IMR-90 (cell line): ENCODE data around the gene TMEM52. TPM values are rescaled to one million over a fixed set of nuclear protein-coding genes. Genes with fewer than 3 reads are reported as not detected.

ENCODE experiments used
- ATAC-seq: fragments of 200-7000 bp; cut with Tn5 transposase; 2 replicates; pipeline ENCODE4 v1.9.1; 2020; ENCODE audit warnings: low read depth, mild to moderate bottlenecking, moderate library complexity
- BruUV-seq: library from RNA; stranded (reverse); fragments of 400-500 nt; replicated peaks from 2 replicates; lab custom pipeline; 2021; lab: Mats Ljungman, UMichigan
- CTCF ChIA-PET: fragments of 300-600 bp; formaldehyde crosslinking; extraction: SDS; loops from one replicate; lab custom pipeline; 2021; ENCODE audit warnings: antibody characterized with exemption; lab: Yijun Ruan, JAX
- POLR2A ChIA-PET: fragments of 300-600 bp; sonication (Branson Sonifier 250); formaldehyde crosslinking; loops from one replicate; lab custom pipeline; 2022; ENCODE audit warnings: antibody characterized with exemption; ENCODE audit not compliant: unreplicated experiment; lab: Charles Lee
- DNase-seq: peaks from one replicate; pipeline ENCODE4 v3.0.0; 2013
- H2AFZ ChIP-seq: replicated peaks from 2 replicates; pipeline ENCODE3; 2013; ENCODE audit warnings: low read length, mild to moderate bottlenecking; ENCODE audit not compliant: poor library complexity
- H2AK5ac ChIP-seq: 2 replicates; pipeline ENCODE4 v1.6.1; 2013; ENCODE audit warnings: low read depth, low read length, inconsistent platforms
- H2AK9ac ChIP-seq: replicated peaks from 2 replicates; pipeline ENCODE3; 2013; ENCODE audit warnings: mild to moderate bottlenecking, low read depth, low read length, moderate library complexity; ENCODE audit not compliant: poor library complexity
- H2BK120ac ChIP-seq: 2 replicates; pipeline ENCODE4 v1.6.1; 2013; ENCODE audit warnings: low read depth, low read length, inconsistent platforms
- H2BK15ac ChIP-seq: 3 replicates; pipeline ENCODE4 v1.6.1; 2013; ENCODE audit warnings: low read depth, low read length, inconsistent platforms
- H2BK20ac ChIP-seq: 2 replicates; pipeline ENCODE4 v1.6.1; 2013; ENCODE audit warnings: low read depth, mild to moderate bottlenecking, inconsistent platforms, low read length, moderate library complexity
- H2BK5ac ChIP-seq: 2 replicates; pipeline ENCODE4 v1.6.1; 2013; ENCODE audit warnings: mild to moderate bottlenecking, low read depth, low read length, inconsistent platforms; ENCODE audit not compliant: poor library complexity, severe bottlenecking
- H3K14ac ChIP-seq: replicated peaks from 2 replicates; pipeline ENCODE4 v1.6.1; 2013; ENCODE audit warnings: low read depth, low read length, inconsistent platforms
- H3K18ac ChIP-seq: 2 replicates; pipeline ENCODE4 v1.6.1; 2013; ENCODE audit warnings: low read depth, low read length, control low read depth
- H3K23ac ChIP-seq: 2 replicates; pipeline ENCODE4 v1.6.1; 2013; ENCODE audit warnings: low read depth, low read length, inconsistent platforms
- H3K27ac ChIP-seq: 2 replicates; pipeline ENCODE4 v1.5.1; 2013; ENCODE audit warnings: mild to moderate bottlenecking, control low read depth, low read length; ENCODE audit not compliant: insufficient read depth
- H3K27me3 ChIP-seq: 2 replicates; pipeline ENCODE4 v1.6.1; 2013; ENCODE audit warnings: low read length; ENCODE audit not compliant: control insufficient read depth, insufficient read depth
- H3K36me3 ChIP-seq: 2 replicates; pipeline ENCODE4 v1.6.1; 2013; ENCODE audit warnings: low read length, mixed read lengths; ENCODE audit not compliant: control insufficient read depth, insufficient read depth
- H3K4ac ChIP-seq: 2 replicates; pipeline ENCODE4 v1.6.1; 2013; ENCODE audit warnings: low read depth, low read length, inconsistent platforms
- H3K4me1 ChIP-seq: 2 replicates; pipeline ENCODE4 v1.6.1; 2013; ENCODE audit warnings: low read length, mixed read lengths; ENCODE audit not compliant: control insufficient read depth, insufficient read depth
- H3K4me2 ChIP-seq: 2 replicates; pipeline ENCODE4 v1.6.1; 2013; ENCODE audit warnings: low read depth, mild to moderate bottlenecking, control low read depth, low read length, moderate library complexity
- H3K4me3 ChIP-seq: 2 replicates; pipeline ENCODE4 v1.5.1; 2013; ENCODE audit warnings: low read depth, mild to moderate bottlenecking, control low read depth, low read length, moderate library complexity; ENCODE audit not compliant: insufficient read depth
- H3K56ac ChIP-seq: 2 replicates; pipeline ENCODE4 v1.6.1; 2013; ENCODE audit warnings: low read length, inconsistent platforms; ENCODE audit not compliant: insufficient read depth; ENCODE audit errors: extremely low read depth
- H3K79me1 ChIP-seq, 2 experiments: 2 replicates each; pipeline ENCODE4 v1.6.1; 2013; ENCODE audit warnings: low read length in 2 of 2, inconsistent platforms in 1 of 2, low read depth in 1 of 2
- H3K9ac ChIP-seq: 2 replicates; pipeline ENCODE4 v1.6.1; 2013; ENCODE audit warnings: low read depth, low read length, control low read depth
- H3K9me1 ChIP-seq: 2 replicates; pipeline ENCODE4 v1.6.1; 2013; ENCODE audit warnings: low read length, inconsistent platforms; ENCODE audit not compliant: insufficient read depth
- H3K9me3 ChIP-seq: 2 replicates; pipeline ENCODE4 v1.6.1; 2013; ENCODE audit warnings: low read length; ENCODE audit not compliant: control insufficient read depth, insufficient read depth
- H4K20me1 ChIP-seq: 2 replicates; pipeline ENCODE4 v1.6.1; 2013; ENCODE audit warnings: low read length, inconsistent platforms; ENCODE audit not compliant: insufficient read depth
- H4K5ac ChIP-seq: 2 replicates; pipeline ENCODE4 v1.6.1; 2013; ENCODE audit warnings: mild to moderate bottlenecking, low read depth, low read length, control low read depth
- H4K8ac ChIP-seq, 2 experiments: 2 replicates each; pipeline ENCODE4 v1.6.1; 2013; ENCODE audit warnings: low read depth in 2 of 2, low read length in 2 of 2, control low read depth in 1 of 2, inconsistent platforms in 1 of 2
- H4K91ac ChIP-seq: 2 replicates; pipeline ENCODE4 v1.6.1; 2013; ENCODE audit warnings: low read depth, low read length, inconsistent platforms; ENCODE audit not compliant: insufficient read depth
- BHLHE40 ChIP-seq: fragments of 150-350 bp; IDR thresholded peaks from 2 replicates; pipeline ENCODE4 v1.6.1; 2016; ENCODE audit warnings: mild to moderate bottlenecking, low read depth, low read length
- CHD1 ChIP-seq: IDR thresholded peaks from 2 replicates; pipeline ENCODE4 v1.6.1; 2012; ENCODE audit warnings: low read depth, low read length, improper control_type of control experiment
- CTCF ChIP-seq: conservative IDR thresholded peaks from 2 replicates; pipeline ENCODE4 v1.5.1; 2012; ENCODE audit warnings: mild to moderate bottlenecking, low read depth, low read length, improper control_type of control experiment
- ELK1 ChIP-seq: fragments of 150-350 bp; IDR thresholded peaks from 2 replicates; pipeline ENCODE4 v1.6.1; 2016; ENCODE audit warnings: low read depth, mild to moderate bottlenecking, low read length, moderate library complexity, borderline replicate concordance
- FOS ChIP-seq: fragments of 150-350 bp; IDR thresholded peaks from 2 replicates; pipeline ENCODE4 v1.6.1; 2016; ENCODE audit warnings: low read depth, low read length
- MAFK ChIP-seq: IDR thresholded peaks from 2 replicates; pipeline ENCODE4 v1.6.1; 2012; ENCODE audit warnings: low read depth, low read length, improper control_type of control experiment
- MAZ ChIP-seq: IDR thresholded peaks from 2 replicates; pipeline ENCODE4 v1.6.1; 2012; ENCODE audit warnings: low read depth, mild to moderate bottlenecking, low read length, improper control_type of control experiment, moderate library complexity, borderline replicate concordance
- MXI1 ChIP-seq: IDR thresholded peaks from 2 replicates; pipeline ENCODE4 v1.6.1; 2012; ENCODE audit warnings: low read depth, mild to moderate bottlenecking, low read length, moderate library complexity, borderline replicate concordance
- NFE2L2 ChIP-seq: fragments of 150-350 bp; IDR thresholded peaks from 2 replicates; pipeline ENCODE4 v1.6.1; 2016; ENCODE audit warnings: low read depth, mild to moderate bottlenecking, low read length
- RFX5 ChIP-seq: IDR thresholded peaks from 2 replicates; pipeline ENCODE4 v1.8.0; 2012; ENCODE audit warnings: low read depth, mild to moderate bottlenecking, low read length, moderate library complexity
- SMC3 ChIP-seq: fragments of 150-350 bp; IDR thresholded peaks from 2 replicates; pipeline ENCODE4 v1.6.1; 2016; ENCODE audit warnings: low read depth, mild to moderate bottlenecking, antibody characterized with exemption, low read length, moderate library complexity
- WGBS, 2 experiments: methylation state at CpG; one replicate each; pipeline versions ENCODE4 v1.1.5 to v1.1.7; 2013; ENCODE audit warnings: missing lambda C conversion rate in 2 of 2; ENCODE audit not compliant: insufficient read length in 1 of 2; ENCODE audit errors: extremely low coverage in 2 of 2; 5-methylcytosine and 5-hydroxymethylcytosine counted together
- dilution Hi-C: fragments of 300-500 bp; cut with HindIII; formaldehyde crosslinking; loops from one replicate; pipeline ENCODE4 v1.14.3; 2018; ENCODE audit warnings: low sequenced_read_pairs; ENCODE audit not compliant: unreplicated experiment
- in situ Hi-C: fragments of 300-500 bp; cut with MboI; formaldehyde crosslinking; loops from 3 replicates; pipeline ENCODE4 v1.14.3; 2019; ENCODE audit warnings: low sequenced_read_pairs, inconsistent platforms, mixed read lengths
- intact Hi-C: fragments of 100-400 bp; cut with micrococcal nuclease; formaldehyde crosslinking; loops from 2 replicates; pipeline ENCODE4 v1.10.0; 2022
- polyA plus RNA-seq, 3 experiments: library from polyadenylated mRNA; depleted of rRNA; stranded (reverse); fragments of >200 nt; gene quantifications; 2 replicates each; pipeline ENCODE4 v1.2.3, GENCODE V29; 2012; ENCODE audit warnings: low replicate concordance in 1 of 3
- total RNA-seq: library from RNA; depleted of rRNA; stranded (reverse); fragments of >200 nt; gene quantifications from 2 replicates; pipeline ENCODE4 v1.2.3, GENCODE V29; 2012

Gene TMEM52
- total and polyA plus RNA-seq, 2 of the 4 experiments (the other 2 are of a cell fraction), result 0.54 to 1.3 TPM

DNA sequence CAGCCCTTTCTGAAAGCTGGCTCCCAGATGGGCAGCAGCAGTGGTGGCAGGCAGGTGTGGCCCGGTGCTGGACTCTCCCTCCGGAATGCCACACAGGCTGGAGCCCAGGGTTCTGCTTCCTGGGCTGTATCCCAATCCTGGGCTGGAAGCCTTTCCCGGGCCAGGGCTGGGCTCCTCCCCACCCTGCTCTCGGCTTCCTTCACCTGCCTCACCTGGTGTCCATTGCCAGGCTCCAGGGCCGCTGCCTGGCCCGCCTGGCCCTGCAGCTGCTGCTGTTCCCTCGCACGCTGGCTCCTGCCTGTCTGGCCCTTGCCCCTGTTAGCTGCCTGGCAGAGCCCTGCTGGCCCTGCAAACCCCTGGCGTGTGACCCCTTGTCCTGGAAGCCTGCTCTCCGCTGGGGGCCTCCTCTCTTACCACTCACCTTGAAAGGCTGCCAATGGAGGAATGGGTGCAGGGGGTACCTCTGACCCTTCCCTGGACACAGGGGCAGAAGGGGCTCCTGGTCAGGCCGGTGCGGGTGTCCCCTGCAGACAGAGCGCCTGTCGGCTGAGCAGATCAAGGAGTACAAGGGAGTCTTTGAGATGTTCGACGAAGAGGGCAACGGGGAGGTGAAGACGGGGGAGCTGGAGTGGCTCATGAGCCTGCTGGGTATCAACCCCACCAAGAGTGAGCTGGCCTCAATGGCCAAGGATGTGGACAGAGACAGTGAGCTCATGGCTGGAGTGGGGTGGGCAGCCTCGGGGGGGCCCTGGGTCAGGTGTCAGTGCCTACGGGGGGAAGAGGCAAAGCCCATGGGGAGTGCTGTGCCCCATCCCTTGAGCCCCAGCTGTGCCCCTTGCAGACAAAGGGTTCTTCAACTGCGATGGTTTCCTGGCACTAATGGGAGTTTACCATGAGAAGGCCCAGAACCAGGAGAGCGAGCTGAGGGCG is 2.9 kb downstream of the TMEM52 start:
- Histone ChIP-seq H3K23ac (no peak overlapping the region), H3K4ac (no peak overlapping the region), H3K4me2 (no peak overlapping the region), H3K27ac (no peak overlapping the region), H4K91ac (no peak overlapping the region), H3K56ac (no peak overlapping the region), H3K79me1 (no peaks in the 10 kb centered on the region), H4K5ac (no peak overlapping the region), H2BK20ac (no peak overlapping the region), H4K20me1 (no peaks in the 10 kb centered on the region), H3K4me3 (no peak overlapping the region), H3K9me3 (no peaks in the 10 kb centered on the region), H2BK15ac (no peak overlapping the region), H3K36me3 (no peaks in the 10 kb centered on the region), H2AK5ac (no peak overlapping the region), H2AFZ (peak overlapping the region; percentile 32), H3K18ac (no peak overlapping the region), H2BK5ac (no peak overlapping the region), H3K9me1 (peaks cover 4% of the 10 kb centered on the region; the same call in 1 of the 2 replicates), H3K9ac (no peak overlapping the region), H2AK9ac (peak overlapping the region; percentile 76), H3K27me3 (peaks cover 3% of the 10 kb centered on the region; the same call in 1 of the 2 replicates), H2BK120ac (no peak overlapping the region), H3K14ac (no peak overlapping the region), H4K8ac (no peak overlapping the region), H3K4me1 (peaks cover 2% of the 10 kb centered on the region; the same call in 1 of the 2 replicates)
- DNase-seq (no peak), ATAC-seq (no peak)
- WGBS, 2 experiments, result 89% methylated on average over 15 of the region's 23 CpGs; no CpG with 5 or more reads in 1 of the 2 experiments
- POLR2A ChIA-PET, result no interaction called here
- no TSS peak for BruUV-seq
- TF ChIP-seq CTCF (no peak), MXI1 (no peak), SMC3 (no peak), RFX5 (no peak), BHLHE40 (no peak), FOS (no peak), NFE2L2 (no peak), CHD1 (no peak), ELK1 (no peak), MAZ (no peak), MAFK (no peak)
- dilution Hi-C loops (no loop called here), intact Hi-C loops (no loop called here), in situ Hi-C loops (no loop called here)
- CTCF ChIA-PET, result no interaction called here
